ENCODE measurements around the gene SSTR5. TPM values are rescaled to one million over a fixed set of nuclear protein-coding genes. Genes with fewer than 3 reads are reported as not detected.

SSTR5 gene
- total RNA-seq, 1 donor from 2014 or later, result not detected

DNA sequence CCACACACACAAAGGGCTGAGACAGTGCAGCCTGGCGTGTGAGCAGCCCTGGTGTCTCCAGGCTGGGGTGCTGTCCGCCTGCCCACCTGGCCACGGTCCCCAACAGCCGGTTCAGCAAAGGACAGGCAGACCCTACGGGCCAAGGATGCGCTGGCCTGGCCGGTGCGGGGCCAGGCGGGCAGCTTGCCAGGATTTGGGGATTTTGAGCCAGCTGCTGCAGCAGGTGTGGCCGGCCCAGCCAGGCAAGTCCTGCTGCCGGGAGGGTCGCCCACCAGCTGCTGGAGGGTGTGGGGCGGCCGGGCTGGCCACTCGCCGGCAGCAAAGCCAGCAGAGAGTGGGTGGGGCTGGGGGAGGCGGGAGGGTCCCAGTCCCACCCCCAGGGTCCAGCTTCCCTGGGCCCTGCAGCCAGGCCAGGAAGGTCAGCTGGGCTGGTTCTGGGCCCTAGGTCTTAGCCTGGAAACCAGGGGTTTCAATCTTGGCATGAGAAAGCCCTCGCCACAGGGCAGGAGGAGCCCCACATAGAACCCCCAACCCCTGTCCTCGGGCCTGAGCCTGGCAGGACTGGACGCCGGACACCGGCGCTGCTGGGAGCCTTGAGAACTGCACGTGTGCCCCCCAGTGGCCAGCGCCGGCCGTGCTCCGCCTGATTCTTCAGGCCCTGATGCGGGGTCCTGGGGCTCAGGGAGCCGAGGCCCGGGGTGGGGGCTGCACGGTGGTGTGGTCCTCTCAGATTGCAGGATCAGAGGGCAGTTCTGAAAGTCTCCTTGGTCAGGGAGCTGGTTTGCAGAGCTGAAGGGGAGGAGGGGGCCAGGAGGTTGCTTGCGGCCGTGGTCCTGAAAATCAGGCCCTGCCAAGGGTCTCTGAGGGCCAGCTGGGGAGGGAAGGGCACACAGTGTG, 17.6 kb upstream of the SSTR5 start:
- intact Hi-C loops (cut with micrococcal nuclease), result loop anchor here (1.0 to 5.0 kb wide), 2 partner anchors 241 to 343 kb away; no protein-coding TSS in a partner anchor

DNA sequence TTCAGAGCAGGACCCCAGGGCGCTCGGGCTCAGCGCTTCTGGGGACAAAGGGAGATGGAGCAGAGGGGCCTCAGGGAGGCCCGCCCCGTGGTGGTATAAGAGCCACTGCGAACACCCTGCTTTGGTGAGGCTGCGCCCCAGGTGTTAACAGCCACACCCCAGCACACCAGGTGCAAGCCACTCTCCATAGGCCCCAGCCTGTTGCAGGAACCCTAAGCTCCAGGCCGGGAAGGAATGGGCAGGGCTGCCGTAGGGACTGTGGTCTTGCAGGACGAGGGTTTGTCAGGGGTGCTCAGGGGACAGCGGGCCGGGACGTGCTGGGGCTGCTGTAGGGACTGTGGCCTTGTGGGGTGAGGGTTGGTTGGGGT, 17.0 kb upstream of the SSTR5 start:
- intact Hi-C loops (cut with micrococcal nuclease), result loop anchor here (1.0 to 5.0 kb wide), 2 partner anchors 241 to 343 kb away; no protein-coding TSS in a partner anchor

DNA sequence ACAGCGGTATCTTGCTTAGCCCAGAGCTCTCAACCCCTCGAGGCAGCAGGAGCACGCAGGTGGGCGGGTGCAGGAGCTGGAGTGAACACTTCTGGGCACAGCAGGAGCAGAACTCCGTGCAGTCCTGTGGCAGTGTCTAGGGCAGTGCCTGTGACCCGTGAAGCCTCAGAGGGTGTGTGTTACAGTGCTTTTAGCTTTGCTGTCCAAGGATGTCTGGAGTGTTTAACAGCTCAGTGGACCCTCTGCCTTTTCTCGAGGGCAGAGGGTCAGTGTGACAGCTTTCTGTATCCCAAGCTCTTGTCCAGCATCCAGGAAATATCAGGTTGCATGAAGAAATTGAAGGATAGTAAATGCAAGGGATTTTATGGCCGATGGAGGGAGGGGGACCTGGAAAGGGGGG, 16.4 kb upstream of the SSTR5 start:
- intact Hi-C loops (cut with micrococcal nuclease), result loop anchor here (5.0 kb wide), 1 partner anchor 344 kb away; no protein-coding TSS in a partner anchor

DNA sequence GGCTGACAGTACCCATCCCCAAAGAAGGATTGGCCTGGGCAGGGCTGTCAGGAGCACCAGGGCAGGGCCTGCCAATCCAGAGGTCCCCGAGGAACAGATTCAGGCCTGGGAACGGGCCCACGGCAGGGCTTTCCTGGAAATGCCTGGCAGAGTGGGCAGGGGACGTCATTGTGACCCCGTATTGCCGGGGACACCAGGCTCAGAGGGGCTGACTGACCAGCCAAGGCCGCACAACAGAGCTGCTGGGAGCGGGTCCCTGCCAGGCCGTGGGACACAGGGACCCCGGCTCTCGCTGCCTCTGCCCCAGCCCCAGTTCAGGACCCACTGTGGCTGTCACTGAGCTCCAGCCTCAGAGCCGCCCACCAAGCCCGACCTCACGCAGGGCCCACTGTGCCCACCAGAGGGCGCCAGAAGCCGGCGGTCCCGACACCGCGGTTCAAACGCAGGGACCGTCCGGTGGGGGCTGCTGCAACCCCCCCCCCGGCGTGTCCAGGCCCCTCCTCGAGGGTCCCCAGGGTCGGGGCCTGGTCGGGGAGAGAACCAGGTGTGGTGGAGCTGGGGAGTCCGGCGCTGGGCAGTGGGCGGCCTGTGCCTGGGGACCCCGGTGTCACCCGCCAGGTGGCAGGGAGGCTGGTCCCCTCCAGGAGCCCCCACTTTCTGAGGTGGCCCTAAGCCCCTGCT, 15.2 kb upstream of the SSTR5 start:
- intact Hi-C loops (cut with micrococcal nuclease), result loop anchor here (5.0 kb wide), 1 partner anchor 345 kb away; no protein-coding TSS in a partner anchor

DNA sequence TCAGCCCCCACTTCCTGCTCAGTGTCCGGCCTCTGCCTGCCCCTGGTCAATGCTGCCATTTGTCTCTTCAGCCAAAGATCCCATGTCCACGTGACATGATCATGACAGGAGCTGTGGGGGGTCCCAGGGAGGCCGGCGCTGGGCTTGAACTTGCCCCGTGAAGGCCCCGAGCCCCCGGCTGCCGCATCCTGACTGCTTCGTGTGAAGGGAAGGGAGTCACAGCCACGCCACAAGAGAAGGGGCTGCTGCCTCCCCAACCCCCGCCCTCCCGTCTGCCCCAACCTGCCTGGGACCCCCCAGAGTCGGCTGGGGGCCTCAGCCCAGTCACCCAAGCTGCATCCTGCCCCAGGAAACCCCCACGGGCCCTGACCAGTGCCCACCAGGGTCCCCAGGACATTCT, 14.3 kb upstream of the SSTR5 start:
- intact Hi-C loops (cut with micrococcal nuclease), result loop anchor here (5.0 kb wide), 1 partner anchor 346 kb away; no protein-coding TSS in a partner anchor

DNA sequence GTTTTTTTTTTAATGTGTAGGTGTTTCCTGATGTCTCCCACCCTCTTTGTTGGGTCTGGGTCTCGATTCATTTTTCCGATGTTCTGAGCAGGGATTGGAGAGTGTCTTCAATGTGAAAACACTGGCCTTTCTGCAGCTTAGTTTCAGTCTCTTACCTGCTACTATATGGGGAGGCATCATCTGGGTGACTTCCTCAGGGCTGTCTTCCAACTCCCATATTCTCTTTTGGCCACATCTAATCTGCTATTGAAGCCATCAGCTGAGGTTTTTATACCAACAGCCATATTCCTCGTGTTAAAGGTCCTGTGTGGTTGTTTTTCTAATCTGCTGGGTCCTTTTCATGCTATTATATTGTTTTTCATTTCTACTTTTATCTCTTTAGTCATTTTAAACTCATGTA, 13.2 kb upstream of the SSTR5 start:
- intact Hi-C loops (cut with micrococcal nuclease), result loop anchor here (5.0 kb wide), 1 partner anchor 347 kb away; no protein-coding TSS in a partner anchor

DNA sequence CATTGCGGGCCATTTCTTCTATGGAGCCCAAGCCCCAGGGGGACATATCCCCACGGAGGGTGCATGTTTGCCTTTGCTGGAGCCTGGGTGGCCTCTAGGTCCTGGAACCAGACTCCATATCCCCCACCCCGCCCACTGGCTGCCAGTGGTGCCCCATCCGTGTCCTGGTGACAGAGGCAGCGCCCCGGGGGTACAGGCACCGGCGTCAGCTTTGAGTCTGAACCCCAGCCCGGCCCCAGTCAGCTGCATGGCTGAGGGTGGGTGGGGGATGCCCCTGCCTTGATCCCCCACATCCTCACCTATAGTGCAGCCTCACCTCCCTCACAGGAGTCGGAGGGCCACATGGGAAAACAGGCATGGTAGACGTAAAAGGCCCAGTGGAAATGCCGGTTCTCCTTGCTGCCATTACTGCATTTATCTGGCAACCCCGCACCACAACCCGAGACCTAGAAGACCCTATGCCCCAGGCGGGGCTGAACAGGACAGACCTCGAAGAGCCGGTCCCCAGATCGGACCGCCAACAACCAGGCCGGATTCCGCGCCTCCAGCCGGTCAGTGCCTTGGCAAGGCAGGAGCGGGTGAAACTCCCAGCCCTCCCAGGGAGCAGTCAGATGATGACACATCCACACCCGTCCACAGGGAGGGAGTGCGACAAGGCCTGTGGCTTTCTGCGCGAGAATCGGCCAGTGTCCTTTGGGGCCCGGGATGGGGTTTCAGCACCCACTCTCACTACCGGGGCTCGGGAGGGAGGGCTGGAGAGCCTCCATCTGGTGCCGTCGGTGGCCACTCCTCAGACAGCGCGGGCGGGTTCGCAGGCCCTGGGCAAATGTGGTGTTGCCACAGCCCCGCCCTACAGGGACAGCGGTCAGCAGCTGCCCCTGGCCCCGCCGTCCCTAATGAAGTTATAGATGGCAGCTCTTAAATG, 11.9 kb upstream of the SSTR5 start:
- intact Hi-C loops (cut with micrococcal nuclease), result no loop called here

DNA sequence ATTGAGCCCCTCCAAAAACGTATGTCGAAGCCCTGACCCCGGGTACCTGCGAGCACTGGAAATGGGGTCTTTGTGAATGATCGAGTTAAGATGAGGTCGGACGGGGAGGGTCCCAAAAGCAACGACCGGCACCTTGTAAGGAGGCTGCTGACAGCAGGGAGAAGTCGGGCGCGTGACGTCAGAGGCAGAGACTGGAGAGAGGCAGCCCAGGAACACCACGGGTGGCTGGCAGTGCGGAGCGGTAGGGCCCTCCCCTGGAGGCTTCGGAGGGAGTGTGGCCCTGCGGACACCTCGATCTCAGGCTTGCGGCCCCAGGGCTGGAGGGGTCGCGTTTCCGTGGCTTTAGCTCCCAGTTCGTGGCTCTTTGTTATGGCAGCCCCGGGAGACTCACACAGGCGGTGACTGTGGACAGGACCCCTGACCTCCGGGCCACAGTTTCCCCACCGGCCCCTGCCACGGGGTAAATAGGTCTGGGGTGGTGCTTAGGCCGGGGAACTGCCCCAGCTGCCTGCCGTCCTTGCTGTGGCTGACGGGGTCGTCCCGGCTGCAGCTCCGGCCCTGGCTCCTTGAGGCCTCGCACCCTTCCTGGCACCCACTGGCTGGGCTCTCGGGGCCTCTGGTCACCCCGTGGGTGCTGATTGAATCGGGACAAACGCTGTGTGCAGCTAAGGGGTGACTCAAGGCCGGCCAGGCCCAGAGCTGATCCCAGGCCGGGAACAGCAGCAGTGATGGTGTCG, 10.6 kb upstream of the SSTR5 start:
- intact Hi-C loops (cut with micrococcal nuclease), result no loop called here

DNA sequence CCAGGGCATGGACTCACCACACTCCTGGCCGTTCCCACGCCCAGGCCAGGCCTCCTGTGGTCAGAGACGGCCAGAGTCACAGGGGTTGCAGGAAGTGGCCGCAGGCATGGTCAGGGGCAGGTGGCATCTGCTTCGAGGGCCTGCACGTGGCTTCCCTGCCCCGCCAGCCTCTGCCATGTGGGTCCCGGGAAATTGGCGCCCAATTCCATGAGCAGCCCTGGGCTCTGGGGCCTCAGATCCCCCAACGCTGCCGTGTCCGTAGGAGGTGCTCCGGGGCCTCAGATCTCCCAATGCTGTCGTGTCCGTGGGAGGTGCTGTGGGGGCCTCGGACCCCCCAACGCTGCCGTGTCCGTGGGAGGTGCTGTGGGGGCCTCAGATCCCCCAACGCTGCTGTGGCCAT, 9.7 kb upstream of the SSTR5 start:
- intact Hi-C loops (cut with micrococcal nuclease), result no loop called here

DNA sequence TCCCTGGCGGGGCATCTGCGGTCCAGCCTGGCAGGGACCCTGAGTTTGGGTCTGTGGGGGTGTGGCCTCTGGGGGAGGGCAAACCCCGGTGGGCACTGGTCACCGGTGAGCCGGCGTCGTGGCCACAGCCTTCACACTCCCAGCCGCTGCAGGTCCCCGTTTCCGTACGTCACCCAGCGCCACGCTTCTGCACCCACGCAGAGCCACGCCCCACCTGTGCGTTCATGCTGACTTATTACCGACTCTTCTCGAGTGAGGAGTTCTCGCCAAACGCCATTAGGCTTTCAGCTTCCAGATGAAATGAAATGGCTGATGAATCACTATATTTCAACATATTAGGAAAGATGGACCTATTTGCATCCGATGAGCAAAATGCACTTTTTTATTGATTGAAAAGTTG, 8.8 kb upstream of the SSTR5 start:
- intact Hi-C loops (cut with micrococcal nuclease), result no loop called here

DNA sequence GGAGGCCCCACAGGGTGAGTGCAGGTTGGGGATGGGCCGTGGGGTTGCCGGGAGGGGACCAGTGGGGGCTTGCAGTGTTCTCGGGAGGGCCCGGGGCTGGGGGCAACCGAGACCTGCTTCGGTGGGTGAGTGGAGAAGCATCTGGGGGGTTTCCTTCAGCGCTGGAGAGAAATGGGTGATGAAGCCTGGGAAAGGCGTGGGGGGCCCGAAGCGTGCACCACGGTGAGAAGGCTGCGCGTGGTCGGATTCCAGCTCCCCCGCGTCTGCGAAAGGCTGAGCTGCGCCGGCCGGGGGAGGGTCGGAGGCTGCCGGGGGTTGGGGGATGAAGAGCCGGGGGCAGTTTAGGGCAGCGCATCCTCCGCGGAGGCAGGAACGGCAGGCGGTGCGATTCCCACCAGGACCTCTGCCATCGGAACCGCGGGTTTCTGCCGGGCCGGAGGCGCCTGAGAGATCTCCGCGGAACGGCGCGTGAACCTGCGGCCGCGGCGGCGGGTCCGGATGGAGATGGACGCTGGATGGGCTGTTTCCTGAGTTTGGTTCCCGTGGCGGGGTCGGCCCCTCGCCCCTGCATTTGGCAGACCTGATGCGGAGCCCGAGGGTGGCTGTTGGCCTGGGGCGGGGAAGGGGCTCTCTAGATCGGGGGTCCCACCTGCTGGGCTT, 6.9 kb upstream of the SSTR5 start:
- intact Hi-C loops (cut with micrococcal nuclease), result no loop called here

DNA sequence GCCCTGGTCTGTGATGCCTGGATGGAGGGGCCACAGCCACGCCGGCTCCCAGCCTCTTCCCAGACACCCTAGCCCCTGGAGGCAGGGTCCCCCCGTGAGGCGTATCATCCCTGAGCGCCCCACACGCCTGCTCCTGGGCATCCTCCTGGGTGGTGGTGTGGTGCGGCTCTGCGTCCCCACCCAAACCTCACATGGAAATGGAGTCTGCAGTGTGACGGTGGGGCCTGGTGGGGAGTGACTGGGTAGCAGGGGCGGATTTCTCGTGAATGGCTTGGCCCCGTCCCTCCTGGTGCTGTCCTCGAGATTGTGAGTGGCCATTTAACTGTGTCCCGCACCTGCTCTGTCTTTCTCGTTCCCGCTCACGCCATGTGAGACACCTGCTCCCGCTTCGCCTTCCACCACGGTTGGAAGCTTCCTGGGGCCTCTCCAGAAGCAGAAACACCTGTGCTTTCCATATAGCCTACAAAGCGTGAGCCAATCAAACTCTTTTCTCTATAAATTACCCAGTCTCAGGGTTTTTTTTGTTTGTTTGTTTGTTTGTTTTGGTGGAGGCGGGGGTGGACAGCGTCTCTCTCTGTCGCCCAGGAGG, 5.9 kb upstream of the SSTR5 start:
- intact Hi-C loops (cut with micrococcal nuclease), result no loop called here

DNA sequence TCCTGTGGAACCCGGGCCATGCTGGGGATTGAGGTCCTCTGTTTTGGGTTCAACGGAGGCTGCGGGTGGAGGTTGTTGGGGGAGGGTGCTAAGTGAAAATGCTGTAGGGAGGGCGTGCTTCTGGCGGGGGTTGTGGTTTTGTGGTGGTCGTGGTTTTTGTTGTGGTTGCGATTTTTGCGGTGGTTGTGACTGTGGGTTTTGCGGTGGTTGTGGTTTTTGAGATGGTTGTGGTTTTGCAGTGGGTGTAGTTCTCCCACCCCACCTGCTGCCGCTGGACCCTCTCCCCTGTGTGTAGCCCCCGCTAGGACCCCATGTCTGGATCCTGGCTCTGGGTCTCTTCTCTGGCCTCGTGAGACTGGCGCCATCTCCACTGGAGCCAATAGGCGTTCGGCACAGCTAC, 4.9 kb upstream of the SSTR5 start:
- intact Hi-C loops (cut with micrococcal nuclease), result no loop called here

DNA sequence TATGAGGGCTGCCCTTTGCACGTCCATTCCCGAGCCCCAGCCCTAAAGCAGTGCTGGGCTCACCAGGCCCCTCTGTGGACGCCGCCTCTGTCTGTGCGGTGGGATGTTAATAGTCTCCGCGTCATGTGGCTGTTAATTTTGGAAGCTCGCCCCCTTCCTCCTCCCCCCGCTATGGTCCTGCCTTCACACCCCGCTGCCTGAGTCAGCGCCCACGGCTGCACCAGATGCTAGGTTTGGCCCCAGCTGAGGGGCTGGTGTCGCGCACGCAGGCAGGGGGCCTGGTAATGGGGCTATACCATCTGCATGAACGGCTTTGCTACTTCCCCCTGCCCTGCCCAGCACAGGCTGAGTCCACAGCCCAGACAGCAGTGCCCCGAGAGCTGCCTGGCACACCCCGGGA, 4.1 kb upstream of the SSTR5 start:
- intact Hi-C loops (cut with micrococcal nuclease), result no loop called here

DNA sequence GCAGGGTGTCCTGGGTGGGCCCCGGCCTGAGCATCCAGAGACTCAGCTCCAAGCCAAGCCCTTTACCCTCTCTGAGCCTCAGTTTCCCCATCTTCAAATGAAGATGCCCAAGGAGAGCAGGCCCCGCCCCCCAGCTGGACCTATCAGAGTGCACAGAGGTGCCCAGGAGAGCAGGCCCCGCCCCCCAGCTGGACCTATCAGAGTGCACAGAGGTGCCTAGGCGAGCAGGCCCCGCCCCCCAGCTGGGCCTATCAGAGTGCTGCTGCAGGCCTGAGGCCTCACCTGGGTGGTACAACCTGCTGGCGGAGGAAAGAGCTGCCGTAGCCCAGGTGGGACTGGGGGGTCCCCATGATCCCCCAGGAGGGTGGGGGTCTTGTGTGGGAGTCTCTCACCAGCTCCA, 3.4 kb upstream of the SSTR5 start:
- intact Hi-C loops (cut with micrococcal nuclease), result no loop called here

DNA sequence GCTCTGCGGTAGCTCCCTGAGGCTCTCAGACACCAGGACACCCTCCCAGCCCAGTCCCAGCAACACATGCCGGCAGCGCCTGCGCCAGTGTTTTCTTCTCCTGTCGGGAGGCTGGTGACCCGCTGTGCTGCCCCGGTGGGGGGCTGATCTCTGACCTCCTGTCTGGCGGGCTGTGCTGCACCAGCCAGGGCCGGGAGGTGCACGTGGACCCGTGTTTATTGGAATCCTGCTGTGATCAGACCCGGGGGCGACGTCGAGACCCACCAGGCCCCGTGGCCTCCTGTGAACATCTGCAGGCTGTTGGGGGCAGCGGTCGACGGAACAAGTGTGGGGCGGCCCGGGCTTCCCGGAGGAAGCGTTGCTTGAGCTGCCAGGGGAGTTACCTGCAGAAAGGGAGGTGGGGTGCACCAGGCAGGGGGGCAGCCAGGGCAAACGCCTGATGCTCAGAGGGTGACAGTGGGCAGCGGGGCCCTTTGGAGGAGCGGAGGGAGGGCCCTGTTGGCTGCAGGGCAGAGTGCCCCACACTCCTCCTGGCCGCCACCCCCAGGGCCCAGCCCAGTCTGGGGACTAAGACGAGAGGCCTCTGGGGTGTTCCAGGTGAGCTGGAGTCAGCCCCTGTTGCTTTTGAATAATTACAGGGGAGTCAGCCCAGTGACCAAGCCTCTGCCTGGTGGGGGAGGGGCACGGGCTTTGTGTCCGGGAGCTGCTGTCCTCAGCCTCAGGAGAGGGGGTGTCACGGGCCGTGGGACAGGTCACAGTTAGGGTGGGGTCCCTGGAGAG, 2.3 kb upstream of the SSTR5 start:
- intact Hi-C loops (cut with micrococcal nuclease), result no loop called here

DNA sequence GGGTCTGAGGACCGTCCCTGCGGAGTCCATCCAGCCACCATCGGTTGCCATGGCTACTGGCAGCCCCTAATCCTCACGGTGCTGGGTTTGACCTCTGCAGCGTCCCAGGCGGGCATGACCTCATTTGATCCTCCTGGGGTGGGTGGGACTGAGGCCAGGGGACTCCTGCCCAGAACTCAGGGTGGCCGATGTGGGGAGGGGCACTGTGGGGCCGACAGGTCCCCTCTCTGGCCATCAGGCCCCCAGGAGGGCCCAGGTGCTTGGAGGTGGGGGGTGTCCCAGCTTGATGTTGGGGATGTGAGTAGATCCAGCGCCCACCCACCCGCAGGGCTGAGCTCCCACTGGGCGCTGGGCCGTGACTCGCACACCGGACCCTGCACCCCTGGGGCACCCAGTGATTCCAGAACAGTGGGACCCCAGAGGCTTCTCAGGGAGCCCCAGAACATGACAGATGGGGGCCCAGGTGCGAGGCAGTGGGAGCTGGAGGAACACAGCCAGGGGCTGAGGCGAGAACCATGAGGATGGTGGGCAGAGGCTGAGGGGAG, 1.6 kb upstream of the SSTR5 start:
- intact Hi-C loops (cut with micrococcal nuclease), result no loop called here

DNA sequence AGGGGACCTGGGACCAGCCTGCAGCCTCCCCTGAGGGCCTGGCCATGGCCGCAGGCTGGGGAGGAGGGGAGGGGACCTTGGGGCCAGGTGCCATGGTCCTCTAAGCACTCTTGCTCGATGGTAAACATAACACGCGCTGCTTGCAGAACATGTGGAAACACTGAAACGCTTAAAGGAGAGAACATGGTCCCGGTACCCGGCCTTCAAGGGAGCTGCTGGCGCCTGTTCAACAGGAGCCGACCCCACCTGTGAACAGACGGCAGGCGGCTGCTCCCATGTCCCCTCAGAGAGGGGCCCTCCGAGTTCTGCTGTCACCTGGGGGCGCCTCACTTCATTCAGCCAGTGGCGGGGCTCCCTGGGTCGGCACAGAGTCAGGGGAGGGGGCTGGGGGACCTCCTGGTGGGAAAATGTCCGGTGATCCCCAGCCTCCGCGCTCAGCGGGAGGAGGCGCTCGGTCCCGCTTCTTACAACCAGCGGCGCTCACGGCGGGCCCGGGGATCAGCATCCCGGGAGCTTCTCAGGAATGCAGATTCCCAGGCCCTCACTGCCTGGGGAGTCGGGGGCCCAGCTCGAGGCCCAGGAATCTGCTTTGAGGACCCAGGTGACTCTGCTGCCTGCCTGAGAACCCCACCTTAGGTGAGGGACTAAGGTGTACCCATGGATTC, 854 bp upstream of the SSTR5 start:
- intact Hi-C loops (cut with micrococcal nuclease), result no loop called here
